HG03520 (cell line): ENCODE measurements around the gene ABTB1.

ENCODE experiments used
- ATAC-seq: cut with Tn5 transposase; IDR thresholded peaks from one replicate; pipeline ENCODE4 v1.9.1; 2021; ENCODE audit warnings: mild to moderate bottlenecking, moderate library complexity; ENCODE audit not compliant: unreplicated experiment

The ABTB1 gene

DNA sequence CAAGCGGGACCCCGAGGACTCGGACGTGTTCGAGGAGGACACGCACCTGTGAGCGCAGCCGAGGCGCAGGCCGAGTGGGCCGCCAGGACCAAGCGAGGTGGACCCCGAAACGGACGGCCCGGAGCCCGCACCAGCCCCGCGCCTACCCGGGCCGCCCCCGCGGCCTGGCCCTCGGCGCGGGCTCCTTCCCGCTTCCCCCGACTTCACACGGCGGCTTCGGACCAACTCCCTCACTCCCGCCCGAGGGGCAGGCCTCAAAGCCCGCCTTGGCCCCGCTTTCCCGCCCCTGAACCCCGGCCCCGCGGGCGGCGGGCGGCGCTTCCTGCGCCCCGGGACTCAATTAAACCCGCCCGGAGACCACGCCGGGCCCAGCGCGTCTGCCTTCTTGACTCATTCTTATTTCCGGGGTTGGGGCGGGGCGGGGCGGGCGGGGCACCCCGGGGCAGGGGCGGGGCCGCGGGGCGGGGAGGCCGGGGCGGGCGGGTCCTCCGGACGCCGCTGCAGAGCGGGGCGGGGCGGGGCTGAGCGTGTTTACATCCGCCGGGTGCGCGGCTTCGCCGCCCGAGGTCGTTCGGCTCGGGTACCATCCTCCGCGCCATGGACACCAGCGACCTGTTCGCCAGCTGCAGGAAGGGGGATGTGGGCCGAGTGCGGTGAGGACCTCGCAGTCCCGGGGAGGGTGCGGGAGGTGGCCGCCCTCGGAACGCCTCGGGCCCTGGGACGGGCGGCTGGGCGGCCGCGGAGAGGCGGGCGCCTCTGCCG, at the start of gene ABTB1:
Gene ABTB1, plus strand, starts transcription at position 524 of the 762 bp plus-strand sequence. Its CDS starts 74 bp downstream, at position 598.
- peak; percentile 61 for ATAC-seq

DNA sequence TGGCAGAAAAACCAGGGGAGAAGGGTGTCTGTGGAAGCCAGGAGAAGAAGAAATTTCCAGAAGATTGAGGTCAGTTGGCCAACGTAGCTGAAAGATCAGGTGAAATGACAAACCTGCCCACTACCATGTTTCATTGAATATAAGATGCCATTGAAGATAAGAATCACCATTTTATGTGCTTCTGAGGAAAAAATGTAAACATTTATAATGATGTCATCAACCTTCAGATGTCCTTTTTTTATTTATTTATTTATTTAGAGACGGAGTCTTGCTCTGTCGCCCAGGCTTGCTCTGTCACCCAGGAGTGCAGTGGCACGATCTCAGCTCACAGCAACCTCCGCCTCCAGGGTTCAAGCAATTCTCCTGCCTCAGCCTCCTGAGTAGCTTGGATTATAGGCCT, 48.7 kb upstream of the ABTB1 start:
- ATAC-seq = no peak

DNA sequence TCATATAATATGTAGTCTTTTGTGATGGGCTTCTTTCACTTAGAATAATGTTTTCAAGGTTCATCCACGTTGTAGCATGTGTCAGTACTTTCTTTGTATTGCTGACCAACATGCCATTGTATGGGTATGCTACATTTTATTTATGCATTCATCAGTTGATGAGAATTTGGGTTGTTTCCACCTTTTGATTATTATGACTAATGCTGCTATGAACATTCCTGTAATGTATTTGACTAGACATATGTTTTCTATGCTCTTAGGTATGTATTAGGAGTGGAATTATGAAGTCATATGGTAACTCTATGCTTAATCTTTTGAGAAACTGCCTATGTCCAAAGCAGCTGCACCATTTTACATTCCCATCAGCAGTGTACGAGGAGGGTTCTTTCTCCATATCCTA, 46.9 kb upstream of the ABTB1 start:
- no peak for ATAC-seq

DNA sequence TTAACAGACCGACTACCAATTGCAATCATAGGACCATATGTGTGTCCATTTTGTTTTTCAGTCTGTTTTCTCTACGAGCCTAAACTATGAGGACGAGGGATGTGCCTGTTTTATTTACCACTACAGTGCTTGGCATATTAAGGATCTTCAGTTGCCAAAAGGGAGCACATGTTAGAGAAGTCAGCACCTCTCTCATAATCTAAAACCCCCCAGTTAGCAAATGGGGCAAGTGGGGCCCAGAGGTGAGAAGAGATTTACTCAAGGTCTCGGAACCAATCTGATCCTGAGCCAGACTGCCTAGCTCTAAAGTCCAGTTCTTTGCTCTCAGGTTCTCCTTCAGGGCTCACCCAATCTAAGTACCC, 44.3 kb upstream of the ABTB1 start:
- no peak for ATAC-seq

DNA sequence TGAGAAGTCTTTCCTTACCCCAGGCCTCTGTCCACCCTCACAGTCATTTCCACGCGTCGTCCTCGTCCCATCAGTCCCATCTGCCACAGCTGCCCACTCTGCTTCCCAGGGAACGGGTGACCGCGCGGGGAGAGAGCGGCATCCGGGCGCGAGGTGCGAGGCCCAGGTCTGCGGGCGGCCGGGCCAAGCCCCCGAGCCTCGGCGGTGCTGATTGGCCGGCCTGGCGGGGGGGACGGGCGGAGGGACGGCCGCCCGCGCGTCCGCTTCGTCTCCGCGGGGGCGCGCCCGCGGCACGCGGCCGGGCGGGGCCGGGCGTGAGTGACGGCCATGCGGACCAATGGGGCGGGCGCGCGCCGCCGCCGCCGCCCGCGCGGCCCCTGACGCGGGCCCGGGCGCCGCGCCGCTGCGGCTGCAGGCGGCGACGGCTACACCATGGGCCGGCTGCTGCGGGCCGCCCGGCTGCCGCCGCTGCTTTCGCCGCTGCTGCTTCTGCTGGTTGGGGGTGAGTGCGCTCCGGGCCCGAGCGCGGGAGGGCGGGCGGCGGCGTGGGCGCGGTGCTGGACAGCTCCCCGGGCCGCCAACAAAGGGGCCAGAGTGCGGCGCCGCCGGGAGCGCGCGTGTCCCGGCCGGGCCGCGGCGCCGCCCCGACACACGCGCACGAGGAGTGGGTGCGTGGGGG, 43.8 kb upstream of the ABTB1 start, which contains the start of gene PODXL2:
Gene PODXL2, plus strand, starts transcription at position 398 of the 679 bp plus-strand sequence. Its CDS starts 35 bp downstream, at position 433.
- ATAC-seq = no peak

DNA sequence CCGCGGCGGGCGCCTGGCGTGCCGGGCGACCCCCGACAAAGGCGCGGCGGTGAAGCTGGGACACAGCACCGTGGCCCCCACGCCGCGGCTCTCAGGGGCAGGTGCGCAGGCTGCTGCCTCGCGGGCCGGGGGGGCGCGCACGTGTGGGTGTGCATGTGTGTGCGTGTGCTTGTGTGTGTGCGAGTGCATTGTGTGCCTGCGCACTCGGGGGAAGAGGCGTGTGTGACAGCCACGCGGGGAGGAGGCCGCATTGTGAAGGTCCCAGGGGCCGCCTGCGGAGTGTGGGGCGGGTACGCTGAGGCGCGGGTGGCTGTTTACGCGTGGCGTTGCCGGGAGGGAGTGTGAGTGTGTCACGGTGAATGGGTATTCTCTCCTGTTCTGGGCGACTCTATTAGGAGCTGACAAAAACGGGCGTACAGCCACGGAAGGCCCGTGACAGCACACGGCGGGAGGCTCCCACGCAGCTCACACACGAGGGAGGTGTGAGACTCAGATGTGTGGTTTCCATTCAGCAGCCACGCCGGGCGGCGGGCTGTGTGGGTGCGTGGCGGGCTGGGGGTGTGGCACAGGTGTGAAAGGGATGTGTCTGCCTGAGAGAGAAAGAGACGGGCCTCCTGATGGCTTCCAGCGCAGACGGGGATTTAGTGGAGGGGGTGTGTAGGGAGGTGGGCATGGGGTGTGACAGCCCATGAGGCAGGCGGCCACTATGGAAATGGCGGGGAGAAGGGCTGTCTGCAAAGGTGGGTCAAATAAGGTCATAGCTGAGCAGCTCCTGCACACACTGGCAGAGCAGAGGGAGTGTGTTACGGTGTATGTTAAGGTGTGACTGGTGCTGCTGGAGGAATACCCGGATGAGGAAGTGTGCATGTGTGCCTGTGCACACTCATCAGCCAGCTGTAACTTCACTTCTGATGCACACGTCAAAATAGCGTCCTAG, 43.0 kb upstream of the ABTB1 start:
- ATAC-seq = no peak

DNA sequence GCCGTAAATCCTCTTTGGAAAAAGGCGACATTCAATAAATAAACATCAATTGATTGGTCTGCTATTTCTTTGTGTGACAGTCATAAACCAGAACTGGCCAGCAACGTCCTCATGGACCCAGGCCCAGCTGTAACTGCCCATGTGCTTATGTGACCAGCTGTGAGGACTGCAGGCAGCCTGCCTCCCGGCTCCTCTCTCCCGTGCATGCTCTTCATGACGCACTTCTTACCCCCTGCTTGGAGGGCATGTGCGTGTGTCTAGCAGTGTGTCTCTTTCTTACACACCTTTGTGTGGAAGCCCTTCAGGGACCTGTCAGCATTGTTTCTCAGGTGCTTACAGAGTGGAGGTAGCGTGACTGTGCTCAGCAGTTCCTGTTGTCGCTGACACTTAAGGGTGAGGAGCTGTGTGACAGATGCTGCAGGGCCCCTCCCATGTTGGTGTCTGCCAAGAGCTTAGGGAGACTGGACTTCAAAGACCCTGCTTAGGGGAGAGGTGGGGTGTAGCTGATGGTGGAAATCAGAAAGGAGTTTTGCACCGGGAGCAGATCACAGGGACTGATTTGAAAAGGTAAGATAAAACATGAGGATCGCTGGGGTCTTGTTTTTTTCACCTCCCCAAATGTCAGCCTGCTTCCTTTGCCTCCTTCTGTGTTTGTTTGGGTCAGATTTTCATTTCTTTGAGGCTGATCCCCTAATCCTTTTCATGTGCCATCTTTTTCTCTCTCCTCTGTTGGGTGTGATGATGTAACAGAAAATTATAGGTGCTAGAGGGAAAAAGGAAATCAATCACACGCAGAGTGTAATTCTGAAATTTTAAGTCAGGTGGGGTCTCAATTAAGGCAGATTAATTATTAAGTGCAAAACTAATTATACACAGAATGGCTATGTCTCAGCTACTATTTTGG, 41.7 kb upstream of the ABTB1 start:
- ATAC-seq = no peak

DNA sequence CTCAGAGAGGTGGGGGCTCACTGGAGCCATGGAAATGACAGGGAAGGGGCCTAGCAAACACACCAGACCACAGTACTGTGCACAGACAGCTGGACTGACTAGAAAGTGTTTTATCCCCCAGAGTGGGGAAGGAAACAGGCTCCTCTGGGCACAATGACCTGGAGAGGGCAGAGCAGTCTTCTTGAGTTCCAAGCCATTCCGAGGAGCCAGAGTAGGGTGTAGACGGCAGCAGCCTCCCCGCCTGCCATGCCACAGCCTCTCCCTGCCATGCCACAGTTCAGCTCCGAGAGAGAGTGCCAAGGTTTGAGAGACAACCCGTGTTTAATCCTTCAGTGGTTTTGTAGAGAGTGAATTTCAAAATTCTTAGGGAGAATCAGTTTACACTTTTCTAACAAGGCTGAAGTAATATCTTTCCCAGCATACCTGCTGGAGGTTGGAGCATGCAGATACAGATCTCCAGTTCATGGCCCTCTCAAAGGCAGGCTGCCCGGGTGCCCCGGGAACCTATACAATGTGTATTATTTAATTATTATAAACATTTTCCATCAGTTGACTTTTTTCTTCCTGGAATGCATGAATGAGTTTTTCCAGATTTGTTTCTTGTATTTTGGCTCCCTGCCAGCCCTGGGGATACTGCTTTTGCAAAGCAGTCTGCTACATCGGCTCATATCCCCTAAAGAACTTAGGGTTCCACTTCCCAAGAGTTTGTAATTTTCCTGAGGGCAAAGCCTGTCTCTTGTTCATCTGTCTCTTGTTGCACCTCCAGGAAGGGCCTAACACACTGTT, 40.5 kb upstream of the ABTB1 start:
- no peak for ATAC-seq

DNA sequence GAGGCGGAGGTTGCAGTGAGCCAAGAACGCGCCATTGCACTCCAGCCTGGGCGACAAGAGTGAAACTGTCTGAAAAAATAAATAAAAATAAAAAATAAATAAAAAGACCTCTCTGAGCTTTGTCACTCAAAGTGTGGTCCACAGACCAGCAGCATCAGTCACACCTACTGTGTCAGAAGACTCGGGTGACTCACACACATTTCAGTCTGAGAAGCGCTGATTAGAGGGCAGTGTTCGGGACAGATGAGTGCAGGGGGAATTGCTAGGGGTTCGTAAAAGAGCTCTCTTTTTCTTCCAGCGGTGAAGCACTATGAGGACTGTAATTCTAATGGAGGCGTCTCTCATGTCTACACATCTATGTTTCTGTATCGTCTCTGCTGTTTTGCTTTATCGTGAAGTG, 38.1 kb upstream of the ABTB1 start:
- ATAC-seq = no peak

DNA sequence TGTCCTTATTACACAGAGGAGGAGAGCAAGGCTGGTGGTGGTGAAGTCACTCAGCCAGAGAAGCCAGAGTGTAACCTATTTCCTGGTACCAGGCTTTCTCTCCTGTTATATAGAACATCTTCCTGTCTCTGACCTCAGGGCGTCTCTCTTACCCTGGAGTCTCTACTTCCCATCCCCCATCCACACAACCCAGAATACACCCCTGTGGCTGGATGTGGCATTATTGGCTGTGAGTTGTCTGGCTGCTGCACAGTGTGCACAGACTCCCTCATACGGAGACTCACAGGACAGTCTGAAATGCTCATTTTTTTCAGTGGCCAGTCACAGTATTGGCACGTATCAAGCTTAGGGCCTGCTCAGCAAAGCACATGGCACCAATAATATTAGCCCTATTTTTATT, 35.2 kb upstream of the ABTB1 start:
- ATAC-seq = no peak

DNA sequence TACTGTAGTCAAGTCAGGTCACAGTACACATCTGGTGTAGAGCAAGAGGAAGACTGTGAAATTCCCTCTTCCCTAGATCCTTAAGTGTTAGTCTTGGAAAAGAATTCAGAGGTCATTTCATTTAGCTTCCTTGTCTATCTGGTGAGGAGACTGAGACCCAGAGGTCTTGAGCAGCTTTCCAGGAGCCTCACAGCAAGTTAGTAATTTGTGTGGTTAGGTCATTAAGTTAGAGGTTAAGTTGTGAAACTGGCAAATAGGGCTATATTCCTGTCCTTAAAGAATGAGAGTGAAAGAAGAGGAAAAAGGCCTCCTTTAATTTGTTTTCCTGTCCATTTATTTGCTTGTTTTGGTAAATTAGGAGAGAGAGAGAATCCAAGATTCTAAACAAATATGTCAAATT, 34.8 kb upstream of the ABTB1 start:
- no peak for ATAC-seq

DNA sequence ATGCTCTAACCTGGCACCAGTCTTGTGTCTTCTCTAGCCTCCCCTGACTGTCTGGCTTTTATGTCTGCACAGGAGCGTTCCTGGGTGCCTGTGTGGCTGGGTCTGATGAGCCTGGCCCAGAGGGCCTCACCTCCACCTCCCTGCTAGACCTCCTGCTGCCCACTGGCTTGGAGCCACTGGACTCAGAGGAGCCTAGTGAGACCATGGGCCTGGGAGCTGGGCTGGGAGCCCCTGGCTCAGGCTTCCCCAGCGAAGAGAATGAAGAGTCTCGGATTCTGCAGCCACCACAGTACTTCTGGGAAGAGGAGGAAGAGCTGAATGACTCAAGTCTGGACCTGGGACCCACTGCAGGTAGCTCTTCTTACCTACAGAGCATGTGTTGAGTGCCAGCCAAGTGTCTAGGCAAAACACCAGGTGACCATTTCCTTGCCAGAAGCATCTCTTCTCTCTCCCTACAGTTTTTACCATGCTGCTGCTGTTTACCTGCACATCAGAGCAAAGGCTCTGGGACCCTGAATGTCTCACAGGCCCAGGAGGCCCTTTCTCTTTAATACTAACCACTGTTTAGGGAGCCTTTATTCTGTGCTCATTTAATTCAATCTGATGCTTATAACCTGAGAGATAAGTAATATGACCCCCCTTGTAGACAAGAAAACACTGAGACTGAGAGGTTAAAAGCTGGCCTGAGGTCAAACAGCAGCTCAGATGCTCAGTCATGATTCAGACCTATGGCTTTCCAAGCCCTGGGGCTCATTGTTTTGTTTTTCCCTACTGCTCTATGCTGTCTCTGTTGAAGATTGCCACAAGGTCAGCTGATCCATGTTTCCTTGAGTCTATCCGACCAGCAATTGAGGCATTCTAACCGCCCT, 33.3 kb upstream of the ABTB1 start:
- no peak for ATAC-seq

DNA sequence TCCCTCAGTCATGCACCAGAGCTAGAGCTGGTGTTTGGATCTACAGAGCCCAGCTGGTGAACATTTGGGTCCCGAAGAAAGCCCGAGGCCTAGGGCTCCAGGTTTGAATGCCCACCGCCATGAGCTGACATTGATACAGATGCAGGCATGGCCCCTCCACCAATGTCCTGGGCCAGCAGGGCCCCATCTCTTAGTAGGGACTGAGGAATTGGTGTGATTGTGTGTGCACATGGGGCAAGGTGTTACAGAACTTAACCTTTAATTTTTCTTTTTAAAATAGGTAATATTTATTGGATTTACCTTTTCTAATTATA, 32.8 kb upstream of the ABTB1 start:
- no peak for ATAC-seq

DNA sequence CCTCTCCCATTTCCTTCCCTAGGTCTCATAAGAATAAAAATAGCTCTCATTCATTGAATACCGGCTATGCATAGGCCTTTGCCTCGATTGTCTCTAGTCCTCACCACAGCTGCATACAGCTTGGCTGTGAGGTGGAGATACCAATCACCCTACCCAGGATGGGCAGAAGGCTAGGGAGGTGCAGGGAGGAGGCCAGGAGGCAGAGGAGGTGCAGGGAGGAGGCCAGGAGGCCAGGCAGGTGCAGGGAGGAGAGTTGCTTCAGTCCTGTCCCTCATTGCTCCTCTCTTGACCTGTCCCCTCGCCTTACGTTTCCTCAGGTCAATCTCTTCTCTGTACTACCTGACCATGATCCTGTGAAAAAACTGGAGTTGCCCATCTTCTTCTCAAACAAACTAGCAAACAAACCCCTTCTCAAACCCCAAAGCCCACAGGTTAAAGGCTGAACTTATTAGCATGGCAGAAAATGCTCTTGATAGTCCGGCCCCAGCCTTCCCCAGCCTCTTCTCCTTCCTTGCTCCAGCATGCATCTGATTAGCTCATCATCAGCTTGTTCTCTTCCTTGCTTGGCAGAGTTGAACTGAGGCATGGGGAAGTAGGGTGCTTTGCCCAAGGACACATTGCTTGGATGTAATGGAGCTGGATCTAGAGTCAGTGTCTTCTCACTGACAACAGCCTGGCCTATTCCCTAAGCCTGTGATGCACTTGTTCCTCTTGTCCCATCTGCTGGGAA, 27.9 kb upstream of the ABTB1 start:
- ATAC-seq = no peak

DNA sequence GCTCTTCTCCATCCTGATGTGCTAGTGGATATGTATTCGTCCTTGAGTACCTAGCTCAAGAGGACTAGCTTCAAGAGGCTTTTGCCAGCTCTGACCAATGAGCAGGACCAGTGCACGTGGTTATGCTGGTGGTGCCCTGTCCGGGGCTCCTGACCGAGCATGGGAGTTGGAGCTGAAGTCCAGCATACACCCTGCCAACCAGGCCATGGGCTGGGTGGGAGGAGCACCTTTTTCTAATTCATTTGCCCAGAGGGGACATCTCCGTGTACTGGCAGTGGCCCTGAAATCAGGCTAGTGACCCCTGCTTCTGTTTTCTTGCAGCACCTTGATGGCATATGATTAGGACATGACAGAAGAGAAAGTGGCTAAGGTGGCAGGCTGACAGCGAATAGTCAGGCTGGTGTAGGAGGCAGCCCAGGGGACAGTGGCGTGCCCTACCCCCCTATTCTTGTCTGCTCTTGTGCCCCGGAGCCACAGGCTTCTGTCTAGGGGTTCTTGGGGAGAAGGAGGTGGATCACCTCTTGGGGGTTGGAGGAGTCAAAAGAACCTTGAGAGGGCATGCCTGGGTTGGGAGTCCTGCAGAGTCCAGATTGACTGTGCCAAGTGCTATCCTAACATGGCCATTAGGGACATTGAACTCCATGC, 27.3 kb upstream of the ABTB1 start:
- ATAC-seq = no peak

DNA sequence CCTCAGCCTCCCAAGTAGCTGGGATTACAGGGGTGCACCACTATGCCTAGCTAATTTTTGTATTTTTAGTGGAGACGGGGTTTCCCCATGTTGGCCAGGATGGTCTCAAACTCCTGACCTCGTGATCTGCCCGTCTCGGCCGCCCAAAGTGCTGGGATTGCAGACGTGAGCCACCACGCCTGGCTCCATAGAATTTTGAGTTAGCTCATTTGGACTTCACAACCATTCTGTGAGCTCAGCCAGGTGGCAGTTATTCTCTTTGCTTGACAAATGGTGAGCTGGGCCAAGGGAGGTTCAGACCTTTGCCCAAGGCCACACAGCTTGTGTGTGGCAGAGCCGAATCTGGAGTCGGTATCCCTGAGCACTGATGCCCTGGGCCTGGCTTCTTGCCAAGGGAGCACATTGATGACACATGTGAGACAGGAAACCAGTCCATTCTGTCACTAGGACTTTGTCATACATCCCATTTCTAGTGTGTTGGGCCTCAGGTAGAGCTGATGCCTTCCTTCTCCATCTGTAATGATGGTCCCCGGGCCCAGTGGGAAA, 26.2 kb upstream of the ABTB1 start:
- no peak for ATAC-seq

DNA sequence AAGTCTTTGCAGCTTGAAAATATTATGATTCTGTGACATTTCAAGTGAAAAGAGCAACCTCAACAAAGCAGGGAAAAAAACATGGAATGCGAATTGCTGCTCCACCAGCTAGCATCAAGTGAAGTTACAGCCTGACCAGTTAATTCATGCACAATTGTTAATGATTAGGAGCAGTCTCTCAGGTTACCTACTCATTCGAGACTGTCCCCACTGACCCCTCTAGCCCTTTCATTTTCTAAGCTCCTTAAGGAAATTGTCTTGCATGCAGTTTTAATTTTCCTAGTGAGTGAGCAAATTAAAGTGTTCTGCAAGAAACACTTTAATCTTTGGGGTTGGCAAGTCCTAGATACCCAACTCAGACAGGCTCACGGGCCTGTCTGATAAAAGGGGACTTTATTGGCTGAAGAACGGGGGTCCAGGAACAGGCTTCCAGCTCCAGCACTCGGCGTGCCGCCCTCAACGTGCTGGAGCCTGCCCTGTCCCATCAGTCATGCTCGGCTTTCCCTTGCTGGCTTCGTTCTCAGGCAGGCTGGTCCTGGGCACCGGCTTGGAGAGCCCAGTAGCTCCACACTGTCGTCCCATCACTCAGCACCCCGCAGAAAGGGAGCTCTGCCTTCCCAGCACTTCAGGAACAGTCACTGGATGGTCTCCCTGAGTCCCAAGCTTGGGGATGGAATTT, 25.4 kb upstream of the ABTB1 start:
- ATAC-seq = no peak
